Activated naive CD4-positive, alpha-beta T cell treated with Interleukin-2 at 50 U/mL for 16 hours (primary cell): ENCODE measurements around the gene ELMO1.
A peak's percentile ranks its signal among the peaks of the same experiment; 100 is the strongest.

ENCODE experiments used
- DNase-seq: peaks from one replicate; pipeline ENCODE4 v3.0.0-alpha.2; 2020

Gene ELMO1

GRCh38 chr7:37255327-37255944 lies 193.2 kb downstream of the ELMO1 start:
- no peak for DNase-seq

- no peak for DNase-seq
Observed at GRCh38 chr7:37251222-37251621, 197.4 kb downstream of the ELMO1 start.

GRCh38 chr7:37249240-37249639 lies 199.4 kb downstream of the ELMO1 start:
- no peak for DNase-seq

- no peak for DNase-seq
Observed at GRCh38 chr7:37248396-37248861, 200.2 kb downstream of the ELMO1 start.

GRCh38 chr7:37247861-37248260 lies 200.8 kb downstream of the ELMO1 start:
- no peak for DNase-seq

- DNase-seq, result no peak
Observed at GRCh38 chr7:37245590-37245989, 203.1 kb downstream of the ELMO1 start.

- no peak for DNase-seq
Observed at GRCh38 chr7:37236906-37237305, 211.8 kb downstream of the ELMO1 start.

- DNase-seq, result no peak
Observed at GRCh38 chr7:37235813-37236212, 212.9 kb downstream of the ELMO1 start.

GRCh38 chr7:37234928-37235327 lies 213.7 kb downstream of the ELMO1 start:
- no peak for DNase-seq

GRCh38 chr7:37234334-37234733 lies 214.3 kb downstream of the ELMO1 start:
- no peak for DNase-seq

- no peak for DNase-seq
Observed at GRCh38 chr7:37231613-37232012, 217.1 kb downstream of the ELMO1 start.

- peak; percentile 11 for DNase-seq
Observed at GRCh38 chr7:37230221-37230620, 218.4 kb downstream of the ELMO1 start.

- no peak for DNase-seq
Observed at GRCh38 chr7:37229381-37229780, 219.3 kb downstream of the ELMO1 start.

GRCh38 chr7:37225285-37225969 lies 223.2 kb downstream of the ELMO1 start:
- DNase-seq, result no peak

GRCh38 chr7:37224746-37225145 lies 223.9 kb downstream of the ELMO1 start:
- DNase-seq, result no peak

- DNase-seq, result no peak
Observed at GRCh38 chr7:37220664-37221063, 228.0 kb downstream of the ELMO1 start.

- no peak for DNase-seq
Observed at GRCh38 chr7:37218956-37219355, 229.7 kb downstream of the ELMO1 start.

GRCh38 chr7:37216923-37217322 lies 231.7 kb downstream of the ELMO1 start:
- no peak for DNase-seq

- DNase-seq, result no peak
Observed at GRCh38 chr7:37216156-37216852, 232.4 kb downstream of the ELMO1 start.

GRCh38 chr7:37215290-37215923 lies 233.3 kb downstream of the ELMO1 start:
- no peak for DNase-seq

- DNase-seq, result no peak
Observed at GRCh38 chr7:37212556-37212955, 236.1 kb downstream of the ELMO1 start.

- no peak for DNase-seq
Observed at GRCh38 chr7:37212051-37212450, 236.6 kb downstream of the ELMO1 start.

- no peak for DNase-seq
Observed at GRCh38 chr7:37211097-37211880, 237.4 kb downstream of the ELMO1 start.
